H1 (cell line): Measurements from ENCODE around the gene SPATS1.

Experiments
- ASH2L ChIP-seq: fragments of 200-600, 300-600 bp; sonication (generic); IDR thresholded peaks from one replicate; pipeline ENCODE4 v1.7.1; 2017; ENCODE audit warnings: low read length
- EZH2 ChIP-seq: fragments of 200-600 bp; sonication (generic); IDR thresholded peaks from 2 replicates; pipeline ENCODE4 v1.7.1; 2012; ENCODE audit warnings: low read depth, mild to moderate bottlenecking, moderate library complexity, low read length, inconsistent platforms; ENCODE audit not compliant: severe bottlenecking
- POLR2A ChIP-seq, 2 experiments: IDR thresholded peaks; 1 replicate in 1 of 2; 2 replicates in 1 of 2; pipeline ENCODE4 v1.6.1; 2011; ENCODE audit warnings: low read depth in 2 of 2, low read length in 2 of 2, mild to moderate bottlenecking in 2 of 2; ENCODE audit errors: control extremely low read depth in 1 of 2
- RXRA ChIP-seq: IDR thresholded peaks from 2 replicates; pipeline ENCODE4 v1.6.1; 2011; ENCODE audit warnings: low read depth, mild to moderate bottlenecking, low read length, moderate library complexity; ENCODE audit not compliant: insufficient read depth
- TF ChIP-seq, protein P1 (sequence below), 3 experiments: IDR thresholded peaks; 1 replicate in 2 of 3; 2 replicates in 1 of 3; pipeline versions ENCODE4 v1.5.1 to v1.6.1; 2011; ENCODE audit warnings: low read length in 3 of 3, mild to moderate bottlenecking in 3 of 3, inconsistent platforms in 2 of 3, low read depth in 1 of 3, moderate library complexity in 1 of 3; ENCODE audit not compliant: insufficient read depth in 1 of 3; ENCODE audit errors: control extremely low read depth in 1 of 3

DNA sequence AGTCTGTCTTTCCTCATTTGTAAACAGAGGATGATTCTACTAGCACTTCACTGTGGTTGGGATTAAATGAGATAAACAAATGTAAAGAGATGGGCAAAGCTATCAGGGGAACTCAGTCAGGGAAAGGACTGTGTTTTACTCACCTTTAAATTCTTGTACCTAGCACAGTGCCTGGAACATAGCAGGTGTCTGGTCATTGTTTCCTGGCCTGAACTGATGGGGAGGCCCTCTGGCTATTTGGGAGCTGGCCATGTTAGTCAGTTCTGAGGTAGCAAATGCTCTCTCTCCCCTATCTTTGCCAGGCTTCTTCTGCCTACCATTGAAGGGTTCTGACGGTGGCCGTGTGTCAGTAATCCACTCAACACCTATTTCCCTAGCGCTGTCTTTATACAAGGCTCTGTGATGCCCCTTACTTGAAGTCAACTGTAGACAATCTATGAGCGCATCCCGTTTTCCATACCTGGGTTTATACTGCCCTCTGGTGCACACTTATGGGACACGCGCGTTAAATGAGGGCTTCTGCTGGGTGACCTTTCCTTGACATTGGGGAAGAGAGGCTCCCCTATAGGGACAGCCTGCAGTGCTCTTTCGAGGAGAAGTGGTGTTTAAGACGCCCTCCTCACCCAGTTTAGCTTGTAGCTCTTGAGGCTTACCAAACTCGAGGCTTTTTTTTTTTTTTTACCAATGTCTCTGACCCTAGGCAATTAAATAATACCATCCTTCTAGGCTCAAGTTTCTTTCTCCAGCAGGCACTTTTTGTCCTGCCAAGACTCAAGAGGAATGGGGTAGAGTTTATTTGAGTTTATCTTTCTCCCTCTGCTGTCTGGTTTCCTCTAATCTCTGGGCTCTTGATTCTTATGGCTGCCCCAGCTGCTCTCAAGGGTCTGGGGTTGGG lies 4.0 kb upstream of the SPATS1 start:
- TF ChIP-seq ASH2L (no peak), POLR2A (IDR thresholded peaks at IDR 0.05; ENCODE audit: control extremely low read depth in 1 of 2, low read depth in 2 of 2, low read length in 2 of 2) (no peak), EZH2 (no peak), RXRA (no peak)
- TF ChIP-seq, protein P1, sequence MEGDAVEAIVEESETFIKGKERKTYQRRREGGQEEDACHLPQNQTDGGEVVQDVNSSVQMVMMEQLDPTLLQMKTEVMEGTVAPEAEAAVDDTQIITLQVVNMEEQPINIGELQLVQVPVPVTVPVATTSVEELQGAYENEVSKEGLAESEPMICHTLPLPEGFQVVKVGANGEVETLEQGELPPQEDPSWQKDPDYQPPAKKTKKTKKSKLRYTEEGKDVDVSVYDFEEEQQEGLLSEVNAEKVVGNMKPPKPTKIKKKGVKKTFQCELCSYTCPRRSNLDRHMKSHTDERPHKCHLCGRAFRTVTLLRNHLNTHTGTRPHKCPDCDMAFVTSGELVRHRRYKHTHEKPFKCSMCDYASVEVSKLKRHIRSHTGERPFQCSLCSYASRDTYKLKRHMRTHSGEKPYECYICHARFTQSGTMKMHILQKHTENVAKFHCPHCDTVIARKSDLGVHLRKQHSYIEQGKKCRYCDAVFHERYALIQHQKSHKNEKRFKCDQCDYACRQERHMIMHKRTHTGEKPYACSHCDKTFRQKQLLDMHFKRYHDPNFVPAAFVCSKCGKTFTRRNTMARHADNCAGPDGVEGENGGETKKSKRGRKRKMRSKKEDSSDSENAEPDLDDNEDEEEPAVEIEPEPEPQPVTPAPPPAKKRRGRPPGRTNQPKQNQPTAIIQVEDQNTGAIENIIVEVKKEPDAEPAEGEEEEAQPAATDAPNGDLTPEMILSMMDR (IDR thresholded peaks at IDR 0.05; ENCODE audit: control extremely low read depth in 1 of 3, insufficient read depth in 1 of 3, low read depth in 1 of 3, low read length in 3 of 3) = peak; percentile 73 to 87 (median 85)
